Measurements from ENCODE around the gene A2M. TPM values are rescaled to one million over a fixed set of nuclear protein-coding genes. Genes with fewer than 3 reads are reported as not detected.

The A2M gene
- total and polyA plus RNA-seq, 4 donors: 1,731 to 2,622 (median 2,052) TPM

DNA sequence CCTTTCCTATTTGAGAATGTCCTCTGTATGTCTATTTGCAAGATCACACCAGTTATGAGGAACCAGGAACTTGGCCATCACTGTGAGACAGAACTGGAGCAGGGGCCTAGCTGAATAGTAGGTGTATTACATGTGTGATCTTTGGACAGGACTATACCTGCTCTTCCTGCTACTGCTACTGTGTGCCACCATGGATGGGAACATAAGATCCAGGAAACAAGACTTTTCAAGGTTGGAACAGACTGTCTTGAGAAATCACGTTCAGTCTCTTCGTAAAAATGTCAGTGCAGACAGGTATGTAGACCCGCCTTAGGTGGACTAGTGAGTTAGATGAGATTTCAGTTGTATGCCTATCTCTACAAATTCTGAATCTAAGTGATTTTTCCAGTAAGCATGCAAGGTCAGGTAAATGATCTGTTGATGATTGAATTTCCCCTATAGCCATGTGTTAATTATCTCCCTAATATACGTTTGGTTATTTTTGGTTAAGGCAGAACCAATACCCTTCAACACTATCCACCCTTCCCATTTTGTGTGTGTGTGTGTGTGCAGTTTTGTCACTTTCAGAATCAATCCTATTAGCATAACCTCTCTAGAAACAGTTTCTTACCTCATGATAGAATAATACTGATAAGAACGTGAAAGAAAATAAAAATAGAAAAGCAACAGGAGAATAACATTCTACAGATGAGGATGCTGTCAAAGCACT lies 7.1 kb downstream of the A2M start:
- TF ChIP-seq REST (IDR thresholded peaks at IDR 0.05): no peak
- TF ChIP-seq GABPA (IDR thresholded peaks at IDR 0.05 in 1 of 2, conservative IDR thresholded peaks at IDR 0.05 in 1 of 2): no peak
- no peak for TF ChIP-seq NR2F2 (IDR thresholded peaks at IDR 0.05)
- no peak for TF ChIP-seq SP1 (IDR thresholded peaks at IDR 0.05)
- TF ChIP-seq, protein P1, sequence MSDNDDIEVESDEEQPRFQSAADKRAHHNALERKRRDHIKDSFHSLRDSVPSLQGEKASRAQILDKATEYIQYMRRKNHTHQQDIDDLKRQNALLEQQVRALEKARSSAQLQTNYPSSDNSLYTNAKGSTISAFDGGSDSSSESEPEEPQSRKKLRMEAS (IDR thresholded peaks at IDR 0.05): no peak
- no peak for TF ChIP-seq FOXA1 (IDR thresholded peaks at IDR 0.05)
- peak in 1 of 2 donors; percentile 19 for TF ChIP-seq JUND (IDR thresholded peaks at IDR 0.05)
- no peak overlapping the region for H3K9ac ChIP-seq (ENCODE audit: low read depth in 1 of 2, low read length in 2 of 2)
- H3K4me3 ChIP-seq (ENCODE audit: low read depth in 1 of 3, low read length in 3 of 3): no peak overlapping the region
- no peaks in the 10 kb centered on the region for H3K9me3 ChIP-seq (ENCODE audit: control insufficient read depth in 4 of 4, low read length in 3 of 4)
- H3K4me1 ChIP-seq (ENCODE audit: control insufficient read depth in 4 of 4, insufficient read depth in 4 of 4, low read length in 3 of 4): peaks cover 0 to 17% (median 2%) of the 10 kb centered on the region in 4 donors
- no peak for DNase-seq (ENCODE audit: low spot score)
- no peaks in the 10 kb centered on the region for H3K27me3 ChIP-seq (ENCODE audit: control insufficient read depth in 4 of 4, insufficient read depth in 4 of 4, low read length in 3 of 4)
- WGBS: 79% methylated on average over 5 of the region's 5 CpGs
- no peak overlapping the region for H3K27ac ChIP-seq (ENCODE audit: low read depth in 1 of 2, low read length in 2 of 2)
- peaks cover 25 to 77% (median 64%) of the 10 kb centered on the region in 4 donors for H3K36me3 ChIP-seq (ENCODE audit: control insufficient read depth in 4 of 4, insufficient read depth in 3 of 4, low read depth in 1 of 4, low read length in 3 of 4)

- no peak for DNase-seq (ENCODE audit: low spot score)
- peaks cover 0 to 12% (median 2%) of the 10 kb centered on the region in 4 donors for H3K4me1 ChIP-seq (ENCODE audit: control insufficient read depth in 4 of 4, insufficient read depth in 4 of 4, low read length in 3 of 4)
- H3K27me3 ChIP-seq (ENCODE audit: control insufficient read depth in 4 of 4, insufficient read depth in 4 of 4, low read length in 3 of 4): no peaks in the 10 kb centered on the region
- TF ChIP-seq HNF4G (IDR thresholded peaks at IDR 0.05) (no peak), REST (IDR thresholded peaks at IDR 0.05) (no peak)
- TF ChIP-seq, protein P2, sequence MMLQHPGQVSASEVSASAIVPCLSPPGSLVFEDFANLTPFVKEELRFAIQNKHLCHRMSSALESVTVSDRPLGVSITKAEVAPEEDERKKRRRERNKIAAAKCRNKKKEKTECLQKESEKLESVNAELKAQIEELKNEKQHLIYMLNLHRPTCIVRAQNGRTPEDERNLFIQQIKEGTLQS (IDR thresholded peaks at IDR 0.05): peak; percentile 16
- no peak overlapping the region for H3K27ac ChIP-seq (ENCODE audit: low read depth in 1 of 2, low read length in 2 of 2)
- WGBS: 96% methylated on average over 3 of the region's 3 CpGs
- H3K9me3 ChIP-seq (ENCODE audit: control insufficient read depth in 4 of 4, low read length in 3 of 4): no peaks in the 10 kb centered on the region
- H3K4me3 ChIP-seq (ENCODE audit: low read depth in 1 of 3, low read length in 3 of 3): no peak overlapping the region
- H3K36me3 ChIP-seq (ENCODE audit: control insufficient read depth in 4 of 4, insufficient read depth in 3 of 4, low read depth in 1 of 4, low read length in 3 of 4): peaks cover 25 to 84% (median 69%) of the 10 kb centered on the region in 4 donors
- no peak overlapping the region for H3K9ac ChIP-seq (ENCODE audit: low read depth in 1 of 2, low read length in 2 of 2)
These were observed 8.2 kb downstream of the A2M start for GRCh38 chr12:9107542-9107873.

Measured in liver (tissue), 9 donors.